Kidney tubule cell (primary cell): Measurements from ENCODE around the gene RPS6KC1.
"Not testable (repeated sequence)": the region's sequence is repeated elsewhere in the genome, so short reads cannot be mapped to it uniquely, and the experiment has no call there.

Experiments
- DNase-seq: peaks from one replicate; pipeline ENCODE4 v3.0.0-alpha.2; 2018; ENCODE audit warnings: low spot score

RPS6KC1 gene

GRCh38 chr1:213110349-213111300, 59.6 kb downstream of the RPS6KC1 start:
- DNase-seq, result no peak

DNA sequence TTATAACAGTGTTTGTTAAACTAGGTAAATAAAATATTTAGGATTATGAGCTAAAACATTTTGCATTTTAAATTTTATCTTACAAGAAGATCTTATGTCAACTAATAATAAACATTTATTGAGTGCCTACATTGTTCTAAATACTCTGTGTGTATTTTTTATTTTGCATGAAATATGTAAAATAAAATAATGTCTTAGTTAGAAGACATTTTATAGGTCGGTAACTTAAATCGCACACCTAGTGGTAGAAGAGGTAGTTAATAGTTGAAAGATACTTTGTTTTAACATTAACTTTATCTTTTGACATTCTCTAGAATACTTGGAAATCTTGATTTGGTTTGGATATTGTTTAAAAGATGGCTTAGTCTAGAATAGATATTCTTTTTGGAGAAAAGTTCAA, 60.5 kb downstream of the RPS6KC1 start:
- DNase-seq, result no peak

DNA sequence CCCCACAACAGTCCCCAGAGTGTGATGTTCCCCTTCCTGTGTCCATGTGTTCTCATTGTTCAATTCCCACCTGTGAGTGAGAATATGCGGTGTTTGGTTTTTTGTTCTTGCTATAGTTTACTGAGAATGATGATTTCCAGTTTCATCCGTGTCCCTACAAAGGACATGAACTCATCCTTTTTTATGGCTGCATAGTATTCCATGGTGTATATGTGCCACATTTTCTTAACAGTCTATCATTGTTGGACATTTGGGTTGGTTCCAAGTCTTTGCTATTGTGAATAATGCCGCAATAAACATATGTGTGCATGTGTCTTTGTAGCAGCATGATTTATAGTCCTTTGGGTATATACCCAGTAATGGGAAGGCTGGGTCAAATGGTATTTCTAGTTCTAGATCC, 61.7 kb downstream of the RPS6KC1 start:
- DNase-seq, result not testable (repeated sequence)

DNA sequence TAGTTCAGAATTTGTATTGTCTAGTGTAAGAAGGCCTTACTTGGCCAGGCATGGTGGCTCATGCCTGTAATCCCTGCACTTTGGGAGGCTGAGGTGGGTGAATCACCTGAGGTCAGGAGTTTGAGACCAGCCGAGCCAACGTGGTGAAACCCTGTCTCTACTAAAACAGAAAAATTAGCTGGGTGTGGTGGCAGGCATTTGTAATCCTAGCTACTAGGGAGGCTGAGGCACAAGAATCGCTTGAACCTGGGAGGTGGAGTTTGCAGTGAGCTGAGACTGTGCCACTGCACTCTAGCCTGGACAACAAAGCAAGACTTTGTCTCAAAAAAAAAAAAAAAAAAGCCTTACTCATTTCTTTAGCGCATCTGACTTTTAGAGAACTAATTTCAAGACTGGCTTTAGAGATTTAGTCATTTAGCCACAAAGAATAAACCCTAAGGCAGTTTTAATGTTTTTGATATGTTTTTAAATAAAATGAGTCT, 66.7 kb downstream of the RPS6KC1 start:
- DNase-seq, result not testable (repeated sequence)

DNA sequence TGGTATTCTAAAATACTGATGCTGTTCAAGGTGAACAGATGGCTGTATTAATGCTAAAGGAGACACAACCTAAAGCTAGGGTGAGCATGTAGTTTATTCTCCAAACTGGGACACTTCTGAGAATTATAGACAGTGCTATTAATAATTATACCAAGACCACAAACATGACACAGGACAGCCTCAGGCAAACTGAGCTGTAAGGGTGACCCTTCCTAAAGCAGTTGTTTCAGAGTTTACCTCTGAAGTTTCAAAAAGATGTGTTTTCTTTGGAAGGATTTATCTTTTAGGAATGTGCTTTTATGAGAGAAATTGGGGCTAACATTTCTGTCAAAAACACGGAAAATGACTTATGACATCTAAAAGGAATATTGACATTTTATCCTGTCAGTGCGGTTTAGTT, 68.8 kb downstream of the RPS6KC1 start:
- peak; percentile 12 for DNase-seq

DNA sequence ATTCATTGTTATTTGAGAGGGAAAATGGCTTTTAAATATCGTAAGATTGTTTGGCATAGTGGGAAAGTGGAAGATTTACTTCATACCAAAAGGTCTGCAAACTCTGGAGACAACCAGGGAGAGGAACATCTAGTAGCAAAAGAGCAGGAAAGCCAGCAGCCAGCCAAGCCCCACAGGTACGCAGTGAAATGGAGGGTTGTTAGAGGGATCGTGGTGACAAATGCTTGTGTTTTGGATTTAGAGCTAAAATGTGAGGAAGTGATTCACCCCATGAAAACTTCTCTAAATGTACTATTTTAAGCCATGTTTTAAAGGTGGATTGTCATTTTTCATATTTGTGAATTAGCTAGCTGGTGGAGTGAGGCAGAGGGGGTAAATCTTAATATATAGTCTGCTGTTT, 69.3 kb downstream of the RPS6KC1 start:
- no peak for DNase-seq

GRCh38 chr1:213120961-213121360, 69.9 kb downstream of the RPS6KC1 start:
- no peak for DNase-seq

GRCh38 chr1:213122514-213122929, 71.5 kb downstream of the RPS6KC1 start:
- peak; percentile 58 for DNase-seq

DNA sequence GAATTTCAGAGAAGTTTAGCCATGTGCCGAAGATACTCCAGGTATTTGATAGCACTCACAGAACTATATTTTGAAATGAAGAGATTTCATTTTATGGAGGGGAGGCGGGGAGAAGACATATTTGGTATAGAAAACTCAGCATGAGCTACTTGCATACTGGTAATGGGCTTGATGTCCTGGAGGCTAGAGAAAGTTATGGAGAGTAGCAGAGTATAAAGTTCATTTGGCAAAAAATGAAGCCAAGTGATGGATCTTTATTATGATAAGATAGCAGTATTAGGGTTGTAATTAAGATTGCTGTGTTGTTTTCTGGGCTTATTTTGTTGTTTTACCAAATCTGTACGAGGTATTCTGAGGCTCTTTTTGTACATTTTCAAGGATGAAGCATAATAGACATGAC, 72.0 kb downstream of the RPS6KC1 start:
- no peak for DNase-seq

DNA sequence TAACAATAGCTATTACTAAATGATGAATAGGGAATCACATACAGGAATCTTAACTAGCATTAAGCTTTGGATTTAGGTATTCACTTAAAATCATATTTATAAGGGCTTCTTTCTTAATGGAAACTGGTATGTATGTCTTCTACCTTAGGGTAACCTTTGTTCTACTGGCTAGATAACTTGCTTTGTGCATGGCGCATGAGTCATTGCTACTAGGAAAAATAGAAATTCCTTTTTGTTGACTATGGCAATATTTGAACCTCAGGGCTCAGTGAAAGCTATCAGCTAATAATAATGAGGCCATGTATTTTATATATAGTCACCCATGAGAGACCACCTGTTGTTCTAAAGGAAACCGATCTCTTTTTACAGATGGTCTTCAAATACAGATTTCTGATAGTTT, 72.5 kb downstream of the RPS6KC1 start:
- DNase-seq, result peak; percentile 75

DNA sequence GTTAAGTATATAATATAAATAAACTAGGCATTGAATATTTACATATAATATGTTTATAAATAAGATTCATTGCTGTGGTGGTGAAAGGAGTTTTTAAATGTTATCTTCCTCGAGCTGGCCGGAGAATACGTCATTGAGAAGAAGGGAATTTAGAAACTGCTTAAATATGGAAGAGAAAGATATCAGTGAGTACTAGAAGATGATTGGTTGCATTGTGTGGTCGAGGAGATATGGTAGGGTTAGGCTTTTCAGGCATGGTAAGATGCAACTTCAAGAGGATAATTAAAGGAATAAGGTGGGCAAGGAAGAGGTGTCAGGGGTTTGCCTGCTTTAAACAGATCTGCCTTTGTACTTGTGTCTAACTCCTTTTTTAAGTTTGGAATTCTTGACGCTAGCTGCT, 73.5 kb downstream of the RPS6KC1 start:
- DNase-seq, result no peak

GRCh38 chr1:213125643-213126042, 74.6 kb downstream of the RPS6KC1 start:
- DNase-seq, result no peak

GRCh38 chr1:213127074-213127473, 76.0 kb downstream of the RPS6KC1 start:
- peak; percentile 39 for DNase-seq

DNA sequence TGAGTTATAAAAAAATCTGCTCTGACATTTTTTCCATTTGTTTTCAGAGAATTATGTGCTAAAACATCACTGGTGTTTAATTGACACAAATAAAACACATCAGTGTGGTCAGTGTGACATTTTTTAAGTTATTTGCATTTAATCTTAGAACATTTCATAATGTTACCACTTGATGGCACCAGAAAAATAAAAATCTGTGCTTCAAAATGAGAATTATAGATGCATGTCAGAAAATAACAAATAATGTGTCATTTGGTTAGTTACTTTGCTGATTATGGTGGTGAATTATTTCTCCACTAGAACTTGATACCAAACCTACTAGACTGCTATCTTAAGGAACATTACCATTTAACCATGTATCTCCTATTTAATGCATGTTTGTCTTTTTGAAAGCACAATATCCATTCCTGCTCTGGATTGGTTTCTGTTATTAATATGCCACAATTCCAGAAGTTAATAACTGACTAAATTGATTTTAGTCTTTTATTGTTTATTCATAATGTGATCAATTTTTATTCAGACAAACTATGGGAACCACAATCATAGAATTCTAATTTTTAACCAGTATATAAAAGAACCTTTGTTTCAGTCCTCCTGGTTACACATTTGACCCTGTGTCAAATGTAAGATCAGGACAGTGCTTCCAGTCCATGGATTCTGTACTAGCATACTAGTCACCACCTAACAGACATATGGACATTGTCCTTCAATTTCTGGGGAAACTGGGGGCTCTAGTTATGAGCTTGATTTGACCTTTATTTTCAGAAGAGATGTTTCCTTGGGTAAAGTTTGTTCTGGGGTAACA, 81.0 kb downstream of the RPS6KC1 start:
- DNase-seq, result no peak

GRCh38 chr1:213135572-213135971, 84.5 kb downstream of the RPS6KC1 start:
- DNase-seq, result peak; percentile 35

GRCh38 chr1:213136190-213136917, 85.3 kb downstream of the RPS6KC1 start:
- peak; percentile 10 for DNase-seq

GRCh38 chr1:213138391-213138790, 87.3 kb downstream of the RPS6KC1 start:
- no peak for DNase-seq

- no peak for DNase-seq
These were observed 87.9 kb downstream of the RPS6KC1 start for GRCh38 chr1:213138892-213139291.

DNA sequence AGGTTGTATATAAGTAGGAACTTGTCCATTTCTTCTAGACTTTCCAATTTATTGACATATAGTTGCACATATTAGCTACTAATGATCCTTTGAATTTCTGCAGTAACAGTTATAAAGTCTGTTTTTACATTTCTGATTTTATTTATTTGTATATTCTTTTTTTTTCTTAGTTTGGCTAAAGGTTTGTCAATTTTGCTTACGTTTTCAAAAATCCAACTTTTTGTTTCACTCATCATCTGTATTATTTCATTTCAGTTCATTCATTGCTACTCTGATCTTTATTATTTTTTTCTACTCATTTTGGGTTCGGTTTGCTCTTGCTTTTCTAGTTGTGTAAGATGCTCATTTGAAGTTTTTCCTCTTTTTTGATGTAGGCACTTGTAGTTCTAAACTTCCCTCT, 97.9 kb downstream of the RPS6KC1 start:
- no peak for DNase-seq

- not testable (repeated sequence) for DNase-seq
These were observed 99.0 kb downstream of the RPS6KC1 start for GRCh38 chr1:213150090-213150489.

DNA sequence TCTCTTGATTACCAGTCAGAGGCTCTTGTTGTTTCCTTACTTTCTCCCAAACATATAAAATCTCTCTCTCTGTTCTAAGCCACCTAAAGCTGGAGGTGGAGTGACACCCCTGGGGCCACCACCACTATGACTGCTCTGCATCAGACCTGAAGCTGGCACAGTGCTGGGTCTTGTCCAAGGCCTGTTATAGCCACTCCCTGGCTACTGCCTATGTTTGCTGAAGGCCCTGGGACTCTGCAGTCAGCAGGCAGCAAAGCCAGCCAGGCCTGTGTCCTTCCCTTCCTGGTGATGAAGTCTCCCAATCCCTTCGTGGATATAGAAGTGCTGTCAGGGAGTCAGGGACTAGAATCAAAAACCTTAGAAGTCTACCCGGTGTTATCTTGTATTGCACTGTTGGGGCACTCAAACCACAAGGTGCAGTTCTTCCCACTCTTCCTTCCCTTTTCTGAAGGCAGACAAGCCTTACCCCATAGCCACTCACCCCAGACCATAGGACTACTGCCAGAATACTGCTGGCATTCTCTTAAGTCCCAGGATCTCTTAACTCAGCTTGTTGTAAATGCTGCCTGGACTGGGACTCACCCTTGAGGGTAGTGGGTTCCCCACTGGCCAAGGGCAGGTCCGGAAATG, 103.1 kb downstream of the RPS6KC1 start:
- no peak for DNase-seq

- DNase-seq, result no peak
These were observed 108.3 kb downstream of the RPS6KC1 start for GRCh38 chr1:213159376-213159775.
